Measurements from ENCODE around the gene RXRB.

GRCh38 chr6:33198159-33198852 lies 2.2 kb downstream of the RXRB start:
- TF ChIP-seq POLR2A (IDR thresholded peaks at IDR 0.05) (no peak), CTCF (IDR thresholded peaks at IDR 0.05) (no peak)
